DMS153 (cell line): ENCODE data around the gene PTGDS.

Source experiments
- DNase-seq: peaks from one replicate; lab custom pipeline; 2025; lab: John Stamatoyannopoulos, UW

PTGDS gene

GRCh38 chr9:136974817-136975535, 2.3 kb upstream of the PTGDS start:
- DNase-seq: no peak

GRCh38 chr9:136975644-136976043, 1.7 kb upstream of the PTGDS start:
- no peak for DNase-seq

GRCh38 chr9:136977649-136978072, 357 bp downstream of the PTGDS start:
- DNase-seq: no peak

GRCh38 chr9:136978073-136978864, 965 bp downstream of the PTGDS start:
- peak; percentile 32 for DNase-seq

GRCh38 chr9:136978865-136979544, 1.7 kb downstream of the PTGDS start:
- DNase-seq: no peak

- no peak for DNase-seq
Measured at GRCh38 chr9:136979769-136980587, 2.7 kb downstream of the PTGDS start.

GRCh38 chr9:136980669-136981478, 3.6 kb downstream of the PTGDS start:
- no peak for DNase-seq

GRCh38 chr9:136981588-136982231, 4.4 kb downstream of the PTGDS start:
- no peak for DNase-seq

- no peak for DNase-seq
Measured at GRCh38 chr9:136982232-136983051, 5.1 kb downstream of the PTGDS start, which contains the start of gene LCNL1. TSS of gene LCNL1 (plus strand) at chr9:136982993. CDS start at chr9:136983587, 594 bp downstream.

- DNase-seq: no peak
Measured at GRCh38 chr9:136983167-136983566, 5.9 kb downstream of the PTGDS start.

- DNase-seq: no peak
Measured at GRCh38 chr9:136983656-136984314, 6.5 kb downstream of the PTGDS start.

- no peak for DNase-seq
Measured at GRCh38 chr9:136984464-136985026, 7.2 kb downstream of the PTGDS start.

- DNase-seq: no peak
Measured at GRCh38 chr9:136985027-136985602, 7.8 kb downstream of the PTGDS start.

- DNase-seq: no peak
Measured at GRCh38 chr9:136985853-136986252, 8.5 kb downstream of the PTGDS start.

GRCh38 chr9:136988872-136989271, 11.6 kb downstream of the PTGDS start:
- no peak for DNase-seq

- DNase-seq: peak; percentile 83
Measured at GRCh38 chr9:136990242-136990911, 13.1 kb downstream of the PTGDS start.

GRCh38 chr9:136991993-136992818, 14.9 kb downstream of the PTGDS start, which contains the start of gene PAXX:
TSS of gene PAXX (plus strand) at chr9:136992422. CDS start at chr9:136992444, 22 bp downstream.
- DNase-seq: peak; percentile 76
